ENCODE results near the gene PPIA. TPM values are rescaled to one million over a fixed set of nuclear protein-coding genes. Genes with fewer than 3 reads are reported as not detected.

PPIA gene
- total RNA-seq, 3 donors from 2014 or later (not counting 1 experiment from before 2014, with no cell fraction given) = 701 to 727 (median 718) TPM

- 96% methylated on average over 6 of the region's 6 CpGs for WGBS (ENCODE audit: insufficient coverage)
- peaks cover 2 to 7% of the 10 kb centered on the region in 2 donors for H3K27me3 Mint-ChIP-seq (ENCODE audit: low read depth in 2 of 2)
- DNase-seq (no peak), ATAC-seq (no peak)
- no peak for TF ChIP-seq CTCF (IDR thresholded peaks at IDR 0.05)
- H3K27ac ChIP-seq (ENCODE audit: low read length) = no peak overlapping the region
- no peak overlapping the region for H3K4me3 ChIP-seq (ENCODE audit: low read length)
- H3K9me3 ChIP-seq (ENCODE audit: control insufficient read depth, insufficient read depth, low read length) = no peaks in the 10 kb centered on the region
- H3K4me1 ChIP-seq (ENCODE audit: control insufficient read depth, insufficient read depth, low read length) = peaks cover 10% of the 10 kb centered on the region
- no peaks in the 10 kb centered on the region for H3K9me3 Mint-ChIP-seq
- H3K4me3 Mint-ChIP-seq = no peak overlapping the region
- H3K4me1 Mint-ChIP-seq = peaks cover 12 to 16% of the 10 kb centered on the region in 2 donors
- H3K27me3 ChIP-seq (ENCODE audit: control insufficient read depth, insufficient read depth, low read length) = no peaks in the 10 kb centered on the region
- H3K36me3 Mint-ChIP-seq = no peaks in the 10 kb centered on the region
- H3K27ac Mint-ChIP-seq = no peak overlapping the region
- intact Hi-C loops (cut with micrococcal nuclease) = no loop called here
- H3K36me3 ChIP-seq (ENCODE audit: control insufficient read depth, insufficient read depth, low read length) = no peaks in the 10 kb centered on the region
These were observed 20.9 kb upstream of the PPIA start for GRCh38 chr7:44775383-44776107.

- Mint-ChIP-seq H3K4me1 (peaks cover 6 to 9% of the 10 kb centered on the region in 2 donors), H3K27me3 (ENCODE audit: low read depth in 2 of 2) (peaks cover 2 to 7% of the 10 kb centered on the region in 2 donors), H3K9me3 (no peaks in the 10 kb centered on the region), H3K36me3 (no peaks in the 10 kb centered on the region), H3K27ac (no peak overlapping the region), H3K4me3 (no peak overlapping the region)
- intact Hi-C loops (cut with micrococcal nuclease) = no loop called here
- Histone ChIP-seq H3K4me1 (ENCODE audit: control insufficient read depth, insufficient read depth, low read length) (peaks cover 3% of the 10 kb centered on the region), H3K27me3 (ENCODE audit: control insufficient read depth, insufficient read depth, low read length) (no peaks in the 10 kb centered on the region), H3K4me3 (ENCODE audit: low read length) (no peak overlapping the region), H3K9me3 (ENCODE audit: control insufficient read depth, insufficient read depth, low read length) (no peaks in the 10 kb centered on the region), H3K36me3 (ENCODE audit: control insufficient read depth, insufficient read depth, low read length) (no peaks in the 10 kb centered on the region), H3K27ac (ENCODE audit: low read length) (no peak overlapping the region)
- no peak for ATAC-seq
- no peak for TF ChIP-seq CTCF (IDR thresholded peaks at IDR 0.05)
- 95% methylated on average over 3 of the region's 3 CpGs for WGBS (ENCODE audit: insufficient coverage)
- DNase-seq = no peak
These were observed 20.3 kb upstream of the PPIA start for GRCh38 chr7:44776211-44776610.

- no peaks in the 10 kb centered on the region for H3K36me3 ChIP-seq (ENCODE audit: control insufficient read depth, insufficient read depth, low read length)
- peaks cover 4 to 5% of the 10 kb centered on the region in 2 donors for H3K9me3 Mint-ChIP-seq
- H3K27me3 Mint-ChIP-seq (ENCODE audit: low read depth in 2 of 2) = no peaks in the 10 kb centered on the region
- H3K4me1 ChIP-seq (ENCODE audit: control insufficient read depth, insufficient read depth, low read length) = no peaks in the 10 kb centered on the region
- H3K4me3 ChIP-seq (ENCODE audit: low read length) = no peak overlapping the region
- intact Hi-C loops (cut with micrococcal nuclease) = no loop called here
- no peaks in the 10 kb centered on the region for H3K4me1 Mint-ChIP-seq
- no peak overlapping the region for H3K27ac ChIP-seq (ENCODE audit: low read length)
- 94% methylated on average over 1 of the region's 1 CpG for WGBS (ENCODE audit: insufficient coverage)
- H3K4me3 Mint-ChIP-seq = no peak overlapping the region
- ATAC-seq (no peak), DNase-seq (no peak)
- peaks cover 15% of the 10 kb centered on the region for H3K9me3 ChIP-seq (ENCODE audit: control insufficient read depth, insufficient read depth, low read length)
- no peaks in the 10 kb centered on the region for H3K27me3 ChIP-seq (ENCODE audit: control insufficient read depth, insufficient read depth, low read length)
- peaks cover 8% of the 10 kb centered on the region for H3K36me3 Mint-ChIP-seq
- no peak for TF ChIP-seq CTCF (IDR thresholded peaks at IDR 0.05)
- no peak overlapping the region for H3K27ac Mint-ChIP-seq
These were observed 14.0 kb upstream of the PPIA start for GRCh38 chr7:44782460-44782859.

GRCh38 chr7:44783407-44783806 lies 13.1 kb upstream of the PPIA start:
- no peaks in the 10 kb centered on the region for H3K36me3 ChIP-seq (ENCODE audit: control insufficient read depth, insufficient read depth, low read length)
- H3K9me3 ChIP-seq (ENCODE audit: control insufficient read depth, insufficient read depth, low read length) = peaks cover 15% of the 10 kb centered on the region
- TF ChIP-seq CTCF (IDR thresholded peaks at IDR 0.05) = no peak
- H3K27ac ChIP-seq (ENCODE audit: low read length) = no peak overlapping the region
- H3K4me3 Mint-ChIP-seq = no peak overlapping the region
- no peak for ATAC-seq
- no peaks in the 10 kb centered on the region for H3K27me3 ChIP-seq (ENCODE audit: control insufficient read depth, insufficient read depth, low read length)
- DNase-seq = no peak
- no peak overlapping the region for H3K4me3 ChIP-seq (ENCODE audit: low read length)
- H3K4me1 Mint-ChIP-seq = no peaks in the 10 kb centered on the region
- H3K27ac Mint-ChIP-seq = no peak overlapping the region
- peaks cover 8% of the 10 kb centered on the region for H3K36me3 Mint-ChIP-seq
- no peaks in the 10 kb centered on the region for H3K27me3 Mint-ChIP-seq (ENCODE audit: low read depth in 2 of 2)
- intact Hi-C loops (cut with micrococcal nuclease) = no loop called here
- peaks cover 4 to 5% of the 10 kb centered on the region in 2 donors for H3K9me3 Mint-ChIP-seq
- no peaks in the 10 kb centered on the region for H3K4me1 ChIP-seq (ENCODE audit: control insufficient read depth, insufficient read depth, low read length)

Measured in natural killer cell (primary cell).